22Rv1 (cell line): ENCODE measurements around the gene RDH5.

Experiments used
- H3K27ac ChIP-seq: fragments of 450-650 bp; 2 replicates; pipeline ENCODE4 v1.5.1; 2017
- CTCF ChIP-seq: fragments of 450-650 bp; IDR thresholded peaks from 2 replicates; pipeline ENCODE4 v1.5.1; 2017; ENCODE audit warnings: mild to moderate bottlenecking
- ZFX ChIP-seq: fragments of 450-650 bp; IDR thresholded peaks from 2 replicates; pipeline ENCODE4 v1.6.1; 2017; ENCODE audit warnings: antibody characterized with exemption, borderline replicate concordance

RDH5 gene

GRCh38 chr12:55728939-55729818, 9.0 kb downstream of the RDH5 start, which contains the start of gene CD63:
CD63 (minus strand) TSS chr12:55729009; CDS start chr12:55728341, 668 bp downstream.
- no peak for TF ChIP-seq ZFX
- no peak for TF ChIP-seq CTCF
- H3K27ac ChIP-seq: peak within 1 kb of the TSS; percentile 99

- peak overlapping the region; percentile 99 for H3K27ac ChIP-seq
- TF ChIP-seq CTCF (no peak), ZFX (no peak)
These were observed 9.9 kb downstream of the RDH5 start for GRCh38 chr12:55729819-55730818.

GRCh38 chr12:55732288-55732687, 12.1 kb downstream of the RDH5 start:
- H3K27ac ChIP-seq: no peak overlapping the region
- TF ChIP-seq ZFX: no peak

GRCh38 chr12:55733021-55733555, 12.9 kb downstream of the RDH5 start:
- TF ChIP-seq CTCF: no peak
- no peak for TF ChIP-seq ZFX
- H3K27ac ChIP-seq: no peak overlapping the region

- no peak overlapping the region for H3K27ac ChIP-seq
- TF ChIP-seq CTCF (no peak), ZFX (no peak)
These were observed 13.7 kb downstream of the RDH5 start for GRCh38 chr12:55733858-55734257.

GRCh38 chr12:55734595-55734994, 14.4 kb downstream of the RDH5 start:
- TF ChIP-seq CTCF: no peak
- TF ChIP-seq ZFX: no peak
- H3K27ac ChIP-seq: no peak overlapping the region

GRCh38 chr12:55736076-55736475, 15.9 kb downstream of the RDH5 start:
- TF ChIP-seq ZFX: no peak
- no peak for TF ChIP-seq CTCF
- H3K27ac ChIP-seq: no peak overlapping the region
